ENCODE results near the gene PLOD2. TPM values are rescaled to one million over a fixed set of nuclear protein-coding genes. Genes with fewer than 3 reads are reported as not detected.

PLOD2 gene
- total RNA-seq, 1 experiment from 2014 or later = 19.3 TPM

DNA sequence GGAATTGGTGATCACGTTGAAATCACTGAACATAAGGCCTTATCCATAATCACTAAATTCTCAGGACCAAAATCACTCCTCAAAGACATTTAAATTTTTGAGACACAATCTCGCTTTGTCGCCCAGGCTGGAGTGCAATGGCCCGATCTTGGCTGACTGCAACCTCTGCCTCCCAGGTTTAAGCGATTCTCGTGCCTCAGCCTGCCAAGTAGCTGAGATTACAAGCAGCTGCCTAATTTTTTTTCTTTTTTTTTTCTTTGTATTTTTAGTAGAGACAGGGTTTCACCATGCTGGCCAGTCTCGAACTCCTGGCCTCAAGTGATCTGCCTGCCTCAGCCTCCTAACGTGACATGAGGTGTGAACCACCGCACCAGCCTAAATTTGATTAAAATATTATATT lies 61.7 kb downstream of the PLOD2 start:
- peaks cover 3 to 12% (median 4%) of the 10 kb centered on the region in 3 experiments; a peak in 5 of 7 replicates for H3K36me3 Mint-ChIP-seq (ENCODE audit: insufficient read depth in 1 of 3, low read depth in 3 of 3)
- no peak overlapping the region for H3K56ac ChIP-seq (ENCODE audit: insufficient read length, low read depth, low read length)
- no peak overlapping the region for H4K5ac ChIP-seq (ENCODE audit: insufficient read length, low read depth, low read length)
- H2BK120ac ChIP-seq (ENCODE audit: low read depth, low read length, poor library complexity, severe bottlenecking) = no peak overlapping the region
- no peak overlapping the region for H3K14ac ChIP-seq (ENCODE audit: insufficient read depth, low read length)
- no peaks in the 10 kb centered on the region for H4K20me1 ChIP-seq (ENCODE audit: control insufficient read depth, insufficient read depth, insufficient read length)
- H3K4me1 ChIP-seq (ENCODE audit: insufficient read depth, low read length) = peaks cover 7% of the 10 kb centered on the region; the same call in 1 of the 2 replicates
- H2BK15ac ChIP-seq (ENCODE audit: low read depth, low read length) = no peak overlapping the region
- H2AFZ ChIP-seq (ENCODE audit: low read length) = no peak overlapping the region
- peaks cover 0 to 3% of the 10 kb centered on the region in 2 experiments; a peak in 3 of 5 replicates for H3K9me3 Mint-ChIP-seq
- no peaks in the 10 kb centered on the region for H3K27me3 Mint-ChIP-seq (ENCODE audit: low read depth)
- no peak for DNase-seq
- no peak overlapping the region for H3K18ac ChIP-seq (ENCODE audit: insufficient read length, low read depth, low read length)
- no peaks in the 10 kb centered on the region for H3K23me2 ChIP-seq (ENCODE audit: insufficient read length, low read depth, low read length, poor library complexity, severe bottlenecking)
- no peak overlapping the region for H3K27ac Mint-ChIP-seq
- H2BK12ac ChIP-seq (ENCODE audit: insufficient read length, low read depth, low read length) = no peak overlapping the region
- WGBS (ENCODE audit: extremely low coverage, insufficient read length, low lambda C conversion rate) = no CpG with 5 or more reads among the region's 9 CpGs
- TF ChIP-seq, protein P1, sequence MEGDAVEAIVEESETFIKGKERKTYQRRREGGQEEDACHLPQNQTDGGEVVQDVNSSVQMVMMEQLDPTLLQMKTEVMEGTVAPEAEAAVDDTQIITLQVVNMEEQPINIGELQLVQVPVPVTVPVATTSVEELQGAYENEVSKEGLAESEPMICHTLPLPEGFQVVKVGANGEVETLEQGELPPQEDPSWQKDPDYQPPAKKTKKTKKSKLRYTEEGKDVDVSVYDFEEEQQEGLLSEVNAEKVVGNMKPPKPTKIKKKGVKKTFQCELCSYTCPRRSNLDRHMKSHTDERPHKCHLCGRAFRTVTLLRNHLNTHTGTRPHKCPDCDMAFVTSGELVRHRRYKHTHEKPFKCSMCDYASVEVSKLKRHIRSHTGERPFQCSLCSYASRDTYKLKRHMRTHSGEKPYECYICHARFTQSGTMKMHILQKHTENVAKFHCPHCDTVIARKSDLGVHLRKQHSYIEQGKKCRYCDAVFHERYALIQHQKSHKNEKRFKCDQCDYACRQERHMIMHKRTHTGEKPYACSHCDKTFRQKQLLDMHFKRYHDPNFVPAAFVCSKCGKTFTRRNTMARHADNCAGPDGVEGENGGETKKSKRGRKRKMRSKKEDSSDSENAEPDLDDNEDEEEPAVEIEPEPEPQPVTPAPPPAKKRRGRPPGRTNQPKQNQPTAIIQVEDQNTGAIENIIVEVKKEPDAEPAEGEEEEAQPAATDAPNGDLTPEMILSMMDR (conservative IDR thresholded peaks at IDR 0.05) = no peak
- no peaks in the 10 kb centered on the region for H3K9me3 ChIP-seq (ENCODE audit: control insufficient read depth, low read depth, low read length)
- no peak overlapping the region for H3K27ac ChIP-seq (ENCODE audit: insufficient read length, low read depth, low read length)
- H2AK5ac ChIP-seq (ENCODE audit: insufficient read length, low read length) = no peak overlapping the region
- H3K27me3 ChIP-seq (ENCODE audit: insufficient read depth, low read length) = no peaks in the 10 kb centered on the region
- H3K9ac ChIP-seq (ENCODE audit: extremely low read depth, insufficient read length, low read length) = no peak overlapping the region
- no peaks in the 10 kb centered on the region for H3K79me2 ChIP-seq (ENCODE audit: insufficient read depth, low read length)
- H4K8ac ChIP-seq (replicated peaks; ENCODE audit: insufficient read length, low read depth, low read length) = no peak overlapping the region
- no peak overlapping the region for H3K4me2 ChIP-seq (ENCODE audit: insufficient read depth, insufficient read length, low read length)
- H3K4me3 Mint-ChIP-seq = no peak overlapping the region
- no peak overlapping the region for H3K4ac ChIP-seq (ENCODE audit: low read depth, low read length)
- H3K23ac ChIP-seq (ENCODE audit: insufficient read length, low read depth, low read length) = no peak overlapping the region
- no peak overlapping the region for H4K91ac ChIP-seq (ENCODE audit: insufficient read length, low read depth, low read length)
- no peak overlapping the region for H2BK20ac ChIP-seq (ENCODE audit: low read depth, low read length, poor library complexity, severe bottlenecking)
- no peaks in the 10 kb centered on the region for H3K79me1 ChIP-seq (ENCODE audit: insufficient read depth, low read depth, low read length, poor library complexity, severe bottlenecking)
- H2BK5ac ChIP-seq (ENCODE audit: insufficient read length, low read length) = no peak overlapping the region
- no peak overlapping the region for H3T11ph ChIP-seq (ENCODE audit: low read length)
- peaks cover 12 to 15% of the 10 kb centered on the region in 2 experiments for H3K4me1 Mint-ChIP-seq

Data from H9 (cell line).